A549 (cell line): ENCODE measurements around the gene PBX4. TPM values are rescaled to one million over a fixed set of nuclear protein-coding genes. Genes with fewer than 3 reads are reported as not detected.

ENCODE experiments used
- ATAC-seq, 2 experiments: fragments of 200-7000 bp in 1 of 2; fragments of >200 bp in 1 of 2; cut with Nextera tagmentation in 1 of 2; cut with Tn5 transposase in 1 of 2; 3 replicates each; pipeline versions ENCODE4 v1.8.0 to v1.9.1; 2018 to 2020; ENCODE audit warnings: mild to moderate bottlenecking in 1 of 2, moderate library complexity in 1 of 2
- CTCF ChIA-PET: fragments of 300-600 bp; sonication (Branson Sonifier 250); formaldehyde crosslinking; extraction: SDS; loops from one replicate; lab custom pipeline; 2021; ENCODE audit warnings: antibody characterized with exemption, inconsistent platforms; lab: Yijun Ruan, JAX
- POLR2A ChIA-PET: fragments of 350-600 bp; formaldehyde crosslinking; extraction: SDS; loops from one replicate; lab custom pipeline; 2021; ENCODE audit warnings: antibody characterized with exemption, inconsistent platforms; lab: Yijun Ruan, JAX
- DNase-seq, 2 experiments: peaks; one replicate each; pipeline versions ENCODE4 v3.0.0 to v3.0.0-alpha.2; 2011 to 2016; ENCODE audit warnings: low read depth in 1 of 2, low spot score in 1 of 2
- FAIRE-seq: peaks from 2 replicates; lab custom pipeline; 2011; peaks lifted over from hg19 to GRCh38; lab: Jason Lieb, UNC
- H3K27ac ChIP-seq, 2 experiments: fragments of >200 bp; sonication (Bioruptor Twin); formaldehyde crosslinking; 3 replicates each; pipeline ENCODE4 v1.5.1; 2016 to 2017
- H3K4me1 ChIP-seq: fragments of >200 bp; sonication (Bioruptor Twin); formaldehyde crosslinking; 3 replicates; pipeline ENCODE4 v1.6.1; 2016
- H3K4me2 ChIP-seq: fragments of >200 bp; sonication (Bioruptor Twin); formaldehyde crosslinking; 3 replicates; pipeline ENCODE4 v1.6.1; 2016
- H3K4me3 ChIP-seq: fragments of >200 bp; sonication (Bioruptor Twin); formaldehyde crosslinking; 3 replicates; pipeline ENCODE4 v1.5.1; 2016
- H3K9me3 ChIP-seq: fragments of >200 bp; sonication (Bioruptor Twin); formaldehyde crosslinking; 3 replicates; pipeline ENCODE4 v1.6.1; 2016
- ATOH8 ChIP-seq: fragments of 250-450 bp; sonication (Bioruptor Pico); IDR thresholded peaks from 2 replicates; pipeline ENCODE4 v1.5.0; 2020; ENCODE audit warnings: low read depth, mild to moderate bottlenecking, moderate library complexity
- BCL3 ChIP-seq: fragments of >200 bp; sonication (Bioruptor Twin); formaldehyde crosslinking; IDR thresholded peaks from 3 replicates; pipeline ENCODE4 v1.6.1; 2016
- BHLHE40 ChIP-seq: IDR thresholded peaks from 2 replicates; pipeline ENCODE4 v1.6.1; 2012; ENCODE audit warnings: low read depth, low read length, inconsistent platforms
- CBX2 ChIP-seq: fragments of 200-600 bp; sonication (generic); IDR thresholded peaks from 2 replicates; pipeline ENCODE4 v1.6.1; 2016; ENCODE audit warnings: low read depth, mild to moderate bottlenecking, borderline replicate concordance
- CHD4 ChIP-seq: fragments of 200-600 bp; sonication (generic); IDR thresholded peaks from 2 replicates; pipeline ENCODE4 v1.6.1; 2016; ENCODE audit warnings: antibody characterized with exemption, mild to moderate bottlenecking, borderline replicate concordance
- CTCF ChIP-seq: fragments of >200 bp; sonication (Bioruptor Twin); formaldehyde crosslinking; IDR thresholded peaks from 3 replicates; pipeline ENCODE4 v1.5.1; 2016
- EHMT2 ChIP-seq: fragments of 200-600 bp; sonication (generic); IDR thresholded peaks from 2 replicates; pipeline ENCODE4 v1.6.1; 2016; ENCODE audit warnings: antibody characterized with exemption, low read depth, mild to moderate bottlenecking, moderate library complexity
- ESRRA ChIP-seq: fragments of 150-350 bp; IDR thresholded peaks from 2 replicates; pipeline ENCODE4 v1.6.1; 2014; ENCODE audit warnings: mild to moderate bottlenecking, low read length, borderline replicate concordance
- FOXS1 ChIP-seq: fragments of 250-450 bp; sonication (Bioruptor Pico); IDR thresholded peaks from 2 replicates; pipeline ENCODE4 v1.5.0; 2020; ENCODE audit warnings: mild to moderate bottlenecking, moderate library complexity
- HMGXB4 ChIP-seq: fragments of 250-450 bp; sonication (Bioruptor Pico); IDR thresholded peaks from 2 replicates; pipeline ENCODE4 v1.5.0; 2021; ENCODE audit warnings: mild to moderate bottlenecking, moderate library complexity, borderline replicate concordance
- HOXA7 ChIP-seq: fragments of 250-450 bp; sonication (Bioruptor Pico); IDR thresholded peaks from 2 replicates; pipeline ENCODE4 v1.5.0; 2020; ENCODE audit warnings: mild to moderate bottlenecking, moderate library complexity
- KDM5A ChIP-seq: fragments of 200-600 bp; sonication (generic); IDR thresholded peaks from 2 replicates; pipeline ENCODE4 v1.6.1; 2016; ENCODE audit warnings: antibody characterized with exemption, mild to moderate bottlenecking
- MAFK ChIP-seq: fragments of 450-650 bp; IDR thresholded peaks from 2 replicates; pipeline ENCODE4 v1.6.1; 2014; ENCODE audit not compliant: partially characterized antibody
- NFE2L2 ChIP-seq: fragments of 150-350 bp; conservative IDR thresholded peaks from 2 replicates; pipeline ENCODE4 v1.6.1; 2014; ENCODE audit warnings: low read length
- PHF8 ChIP-seq: fragments of 200-600 bp; sonication (generic); IDR thresholded peaks from 2 replicates; pipeline ENCODE4 v1.6.1; 2016; ENCODE audit warnings: low read depth, mild to moderate bottlenecking, antibody characterized with exemption, moderate library complexity, borderline replicate concordance
- RAD21 ChIP-seq, 2 experiments: fragments of >200 bp in 1 of 2; sonication (Bioruptor Twin) in 1 of 2; formaldehyde crosslinking in 1 of 2; IDR thresholded peaks in 1 of 2; conservative IDR thresholded peaks in 1 of 2; 2 replicates in 1 of 2; 3 replicates in 1 of 2; pipeline ENCODE4 v1.6.1; 2012 to 2018; ENCODE audit warnings: inconsistent platforms in 1 of 2
- RARB ChIP-seq: fragments of 250-450 bp; sonication (Bioruptor Pico); IDR thresholded peaks from 2 replicates; pipeline ENCODE4 v1.8.0; 2021; ENCODE audit warnings: mild to moderate bottlenecking, moderate library complexity
- RFX5 ChIP-seq: fragments of 450-650 bp; IDR thresholded peaks from 2 replicates; pipeline ENCODE4 v1.7.1; 2014; ENCODE audit warnings: antibody characterized with exemption, mild to moderate bottlenecking, moderate library complexity
- RNF2 ChIP-seq: fragments of 200-600 bp; sonication (generic); IDR thresholded peaks from 2 replicates; pipeline ENCODE4 v1.6.1; 2016; ENCODE audit warnings: low read depth, mild to moderate bottlenecking, antibody characterized with exemption, moderate library complexity, borderline replicate concordance
- SMC3 ChIP-seq: fragments of >200 bp; sonication (Bioruptor Twin); formaldehyde crosslinking; IDR thresholded peaks from 3 replicates; pipeline ENCODE4 v1.6.1; 2018; ENCODE audit warnings: inconsistent platforms
- TFCP2L1 ChIP-seq: fragments of 250-450 bp; sonication (Bioruptor Pico); IDR thresholded peaks from 2 replicates; pipeline ENCODE4 v1.5.0; 2021; ENCODE audit warnings: mild to moderate bottlenecking
- USF2 ChIP-seq: fragments of 450-650 bp; IDR thresholded peaks from 2 replicates; pipeline ENCODE4 v1.6.1; 2014; ENCODE audit warnings: antibody characterized with exemption
- ZNF302 ChIP-seq: fragments of 250-450 bp; sonication (Bioruptor Pico); IDR thresholded peaks from 2 replicates; pipeline ENCODE4 v1.9.0; 2021; ENCODE audit warnings: inconsistent platforms, mild to moderate bottlenecking, moderate library complexity
- ZSCAN20 ChIP-seq: fragments of 250-450 bp; sonication (Bioruptor Pico); IDR thresholded peaks from 2 replicates; pipeline ENCODE4 v1.8.0; 2022; ENCODE audit warnings: mild to moderate bottlenecking, moderate library complexity
- WGBS: methylation state at CpG from one replicate; pipeline ENCODE4 v1.1.6; 2017; ENCODE audit errors: missing lambda C conversion rate; 5-methylcytosine and 5-hydroxymethylcytosine counted together
- polyA plus RNA-seq, 4 experiments: library from polyadenylated mRNA; depleted of rRNA in 3 of 4; stranded (reverse); fragments of >200 nt; fragmentation: RNase III in 1 of 4; extraction: RNeasy Plus Mini Kit Qiagen cat#74134 plus additional on column Dnase treatment in 1 of 4; gene quantifications; 2 replicates in 3 of 4; 3 replicates in 1 of 4; pipeline ENCODE4 v1.2.3, GENCODE V29; 2011 to 2017

PBX4 gene
- polyA plus RNA-seq, 2 of the 4 experiments (the other 2 are of a cell fraction) = 0.70 to 0.90 TPM

- H3K4me2 ChIP-seq = no peak overlapping the region
- POLR2A ChIA-PET = no interaction called here
- no peak for DNase-seq
- CTCF ChIA-PET = interaction anchor here (1.0 to 1.2 kb wide), 3 partner anchors 10 to 37 kb away, joined by 3 to 4 read pairs (median 4); no protein-coding TSS in a partner anchor
- TF ChIP-seq SMC3 = no peak
- TF ChIP-seq ZNF302 (CRISPR knock-in tag) = no peak
- TF ChIP-seq HOXA7 = no peak
- TF ChIP-seq NFE2L2 = no peak
- no peak for TF ChIP-seq RAD21 (conservative IDR thresholded peaks at IDR 0.05 in 1 of 2, IDR thresholded peaks at IDR 0.05 in 1 of 2)
- TF ChIP-seq CBX2 = no peak
- TF ChIP-seq ZSCAN20 = no peak
- TF ChIP-seq EHMT2 = no peak
- TF ChIP-seq HMGXB4 (CRISPR knock-in tag) = no peak
- no peak for TF ChIP-seq KDM5A
- TF ChIP-seq RFX5 = no peak
- TF ChIP-seq USF2 = no peak
- TF ChIP-seq CTCF = no peak
- TF ChIP-seq, all 56 proteins: peak for 0
- ATAC-seq (no peak), FAIRE-seq (no peak)
- Histone ChIP-seq H3K27ac (no peak overlapping the region), H3K9me3 (no peaks in the 10 kb centered on the region), H3K4me1 (no peaks in the 10 kb centered on the region), H3K4me3 (no peak overlapping the region)
- 88% methylated on average over 25 of the region's 25 CpGs for WGBS
Observed at GRCh38 chr19:19568802-19569756, 49.4 kb downstream of the PBX4 start.

- DNase-seq = no peak
- ChIA-PET POLR2A (no interaction called here), CTCF (interaction anchor here (0.9 kb wide), 1 partner anchor 12 kb away, joined by 3 read pairs; no protein-coding TSS in a partner anchor)
- no peak for ATAC-seq
- WGBS = 76% methylated on average over 2 of the region's 3 CpGs
- no peak for FAIRE-seq
- H3K9me3 ChIP-seq = no peaks in the 10 kb centered on the region
- H3K4me2 ChIP-seq = no peak overlapping the region
- H3K4me1 ChIP-seq = no peaks in the 10 kb centered on the region
- no peak overlapping the region for H3K27ac ChIP-seq
- H3K4me3 ChIP-seq = no peak overlapping the region
- TF ChIP-seq CTCF (no peak), MAFK (no peak), BHLHE40 (no peak), CBX2 (no peak), ESRRA (no peak), CHD4 (no peak), ATOH8 (CRISPR knock-in tag) (no peak), BCL3 (no peak), FOXS1 (no peak), RARB (CRISPR knock-in tag) (no peak), PHF8 (no peak), TFCP2L1 (CRISPR knock-in tag) (no peak), RNF2 (no peak), ZNF302 (CRISPR knock-in tag) (no peak), KDM5A (no peak)
Observed at GRCh38 chr19:19567391-19567790, 51.1 kb downstream of the PBX4 start.
